Activated T-cell treated with anti-CD3 and anti-CD28 coated beads for 48 hours (primary cell): ENCODE results near the gene PPAT.
"Not testable (repeated sequence)": the region's sequence is repeated elsewhere in the genome, so short reads cannot be mapped to it uniquely, and the experiment has no call there.

Source experiments
- DNase-seq: peaks from one replicate; pipeline ENCODE4 v3.0.0-alpha.2; 2020; ENCODE audit warnings: low read depth

PPAT gene

DNA sequence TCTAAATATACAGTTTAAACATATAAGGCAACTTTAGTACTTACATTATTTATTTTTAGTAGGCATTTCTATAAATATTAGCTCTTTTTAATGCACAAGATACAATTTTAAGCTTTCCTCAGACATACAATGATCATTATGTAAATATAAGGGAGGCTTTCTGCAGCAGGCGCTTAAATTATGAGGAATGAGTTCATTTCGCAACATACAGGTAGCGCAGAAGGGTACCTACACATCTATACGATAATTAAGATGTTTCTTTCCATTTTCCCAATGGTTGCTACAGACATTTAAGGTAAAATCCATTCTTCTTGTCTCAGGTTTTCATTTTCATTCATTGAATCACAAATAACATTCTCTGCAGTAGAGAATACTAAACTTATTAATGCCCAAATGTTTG, 49.3 kb downstream of the PPAT start:
- DNase-seq = no peak

DNA sequence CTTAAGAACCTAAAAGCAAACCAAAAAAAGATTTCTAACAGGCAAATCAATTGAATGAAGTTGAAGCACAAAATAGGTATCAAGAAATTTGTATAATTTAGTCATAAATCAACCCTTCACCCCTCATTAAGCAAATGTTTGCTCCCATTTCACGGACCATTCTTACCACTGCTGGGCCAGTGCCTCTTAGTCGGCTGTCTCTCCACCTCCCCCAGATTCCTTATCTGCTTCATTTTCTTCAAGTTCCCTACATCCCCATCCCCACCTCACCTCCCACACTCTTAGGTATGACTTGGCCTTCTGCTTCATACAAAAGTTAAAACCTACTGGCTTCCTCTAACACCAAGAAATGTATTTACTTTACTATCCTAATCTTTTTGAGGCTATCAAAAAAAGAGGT, 60.0 kb downstream of the PPAT start:
- DNase-seq = no peak

DNA sequence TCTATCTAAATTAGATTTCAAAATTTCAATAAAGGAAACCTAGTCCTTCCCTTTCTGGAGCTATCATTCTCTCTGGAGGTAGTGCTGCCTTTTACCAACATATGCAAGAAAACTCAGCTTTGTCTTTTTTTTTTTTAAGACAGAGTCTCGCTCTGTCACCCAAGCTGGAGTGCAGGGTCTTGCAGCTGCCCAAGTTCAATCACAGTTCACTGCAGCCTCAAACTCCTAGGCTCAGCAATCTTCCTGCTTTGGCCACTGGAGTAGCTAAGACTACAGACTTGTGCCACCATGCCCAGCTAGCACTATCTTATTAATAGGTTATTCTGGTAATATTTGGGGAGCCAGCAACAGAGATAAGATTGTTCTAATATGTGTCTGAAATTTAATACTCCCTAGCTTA, 60.5 kb downstream of the PPAT start:
- DNase-seq = no peak

DNA sequence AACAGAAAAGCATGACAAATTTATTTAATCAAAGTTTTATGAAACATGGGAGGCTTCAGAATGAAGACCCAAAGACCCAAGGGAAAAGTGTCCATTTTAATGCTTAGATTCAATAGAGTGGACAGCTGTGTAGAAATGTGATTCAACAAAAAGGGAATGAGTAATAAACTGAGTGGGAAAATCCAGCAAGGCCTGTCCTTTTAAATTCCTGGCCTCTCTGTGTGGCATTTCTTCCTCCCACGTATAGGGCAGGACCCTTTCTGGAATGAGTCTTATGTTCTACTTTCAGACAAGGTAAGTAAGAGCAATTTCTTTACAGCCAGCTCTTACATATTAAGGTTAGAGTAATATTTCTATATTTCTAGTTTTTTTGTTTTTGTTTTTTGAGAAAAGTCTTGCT, 62.6 kb downstream of the PPAT start:
- DNase-seq = no peak

DNA sequence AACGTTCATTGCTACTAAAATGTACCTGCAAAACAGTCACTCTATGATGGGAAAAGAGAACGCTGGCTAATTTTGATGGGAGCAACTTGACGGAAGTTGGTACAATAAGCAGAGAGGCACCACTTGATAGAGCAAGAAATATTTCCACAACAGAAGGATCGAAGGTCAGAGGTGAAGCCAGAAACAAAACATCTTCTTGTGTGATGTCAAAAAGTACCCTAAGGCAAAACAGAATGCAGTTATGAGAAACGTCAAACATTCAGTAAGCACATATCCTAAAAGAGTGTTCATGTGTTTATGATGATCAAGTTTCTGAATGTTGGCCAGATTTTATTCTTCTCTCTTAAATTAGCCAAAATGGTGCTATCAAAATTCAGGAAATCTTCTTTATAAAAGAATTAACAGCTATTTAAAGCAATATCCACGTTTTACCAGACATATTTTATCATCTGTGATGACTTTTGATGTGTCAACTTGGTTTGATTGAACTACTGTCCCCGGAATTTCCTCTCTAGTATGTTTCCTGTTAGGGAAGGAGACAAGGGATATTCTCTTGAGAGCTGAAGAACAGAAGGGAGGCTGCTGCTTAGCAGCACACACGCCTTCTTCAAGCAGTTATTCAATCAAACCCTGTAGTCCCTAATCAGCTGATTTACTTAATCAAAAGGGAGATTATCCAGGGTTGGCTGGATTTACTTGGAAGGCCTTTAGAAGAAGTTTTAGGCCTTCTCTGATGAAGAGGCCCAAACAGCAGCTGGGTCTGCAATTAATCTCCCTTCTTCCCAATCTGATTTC, 63.8 kb downstream of the PPAT start:
- DNase-seq = no peak

DNA sequence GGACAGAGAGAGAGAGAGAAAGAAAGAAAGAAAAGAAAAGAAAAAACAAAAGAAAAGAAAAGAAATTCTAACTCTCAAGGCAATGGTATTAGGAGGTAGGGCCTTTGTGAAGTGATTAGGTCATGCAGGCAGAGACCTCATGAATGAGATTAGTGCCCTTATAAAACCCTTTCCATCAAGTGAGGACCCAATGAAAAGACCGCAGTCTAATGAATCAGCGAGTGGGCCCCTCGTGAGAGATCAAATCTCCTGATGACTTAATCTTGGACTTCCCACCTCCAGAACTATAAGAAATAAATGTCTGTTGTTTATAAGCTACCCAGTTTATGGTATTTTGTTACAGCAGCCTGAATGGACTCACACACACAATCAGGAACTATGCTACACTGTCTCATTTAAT, 65.0 kb downstream of the PPAT start:
- DNase-seq = no peak

DNA sequence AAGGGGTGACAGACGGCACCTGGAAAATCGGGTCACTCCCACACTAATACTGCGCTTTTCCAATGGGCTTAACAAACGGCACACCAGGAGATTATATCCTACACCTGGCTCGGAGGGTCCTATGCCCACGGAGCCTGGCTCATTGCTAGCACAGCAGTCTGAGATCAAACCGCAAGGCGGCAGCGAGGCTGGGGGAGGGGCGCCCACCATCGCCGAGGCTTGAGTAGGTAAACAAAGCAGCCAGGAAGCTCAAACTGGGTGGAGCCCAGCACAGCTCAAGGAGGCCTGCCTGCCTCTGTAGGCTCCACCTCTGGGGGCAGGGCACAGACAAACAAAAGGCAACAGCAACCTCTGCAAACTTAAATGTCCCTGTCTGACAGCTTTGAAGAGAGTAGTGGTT, 72.4 kb downstream of the PPAT start:
- DNase-seq = not testable (repeated sequence)

DNA sequence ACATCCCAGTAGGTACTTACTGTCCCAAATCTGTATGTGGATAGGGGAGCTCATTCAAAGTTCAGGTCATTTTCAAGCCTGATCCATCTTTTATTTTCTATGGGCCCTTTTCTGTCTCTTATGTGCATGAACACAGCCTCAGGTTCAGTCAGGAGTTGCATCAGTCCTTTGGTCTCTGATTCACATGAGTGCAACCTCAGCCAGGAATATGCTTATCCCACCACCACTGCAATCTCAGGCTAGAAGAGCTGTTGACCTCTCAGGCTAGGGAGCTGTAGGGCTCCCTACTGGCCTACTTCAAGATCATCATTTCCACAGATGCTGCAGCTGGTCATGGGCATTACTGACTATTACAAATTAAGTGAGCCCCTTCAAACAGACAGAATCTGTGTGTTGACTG, 75.3 kb downstream of the PPAT start:
- no peak for DNase-seq

DNA sequence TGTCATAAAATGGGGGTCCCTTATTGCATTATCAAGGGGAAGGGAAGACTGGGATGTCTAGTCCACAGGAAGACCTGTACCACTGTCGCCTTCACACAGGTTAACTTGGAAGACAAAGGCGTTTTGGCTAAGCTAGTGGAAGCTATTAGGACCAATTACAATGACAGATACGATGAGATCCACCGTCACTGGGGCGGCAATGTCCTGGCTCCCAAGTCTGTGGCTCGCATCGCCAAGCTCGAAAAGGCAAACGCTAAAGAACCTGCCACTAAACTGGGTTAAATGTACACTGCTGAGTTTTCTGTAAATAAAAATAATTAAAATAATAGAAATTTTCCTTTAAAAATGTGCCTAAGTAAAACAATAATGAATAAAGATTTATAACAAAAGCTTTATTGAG, 78.8 kb downstream of the PPAT start:
- DNase-seq = no peak

DNA sequence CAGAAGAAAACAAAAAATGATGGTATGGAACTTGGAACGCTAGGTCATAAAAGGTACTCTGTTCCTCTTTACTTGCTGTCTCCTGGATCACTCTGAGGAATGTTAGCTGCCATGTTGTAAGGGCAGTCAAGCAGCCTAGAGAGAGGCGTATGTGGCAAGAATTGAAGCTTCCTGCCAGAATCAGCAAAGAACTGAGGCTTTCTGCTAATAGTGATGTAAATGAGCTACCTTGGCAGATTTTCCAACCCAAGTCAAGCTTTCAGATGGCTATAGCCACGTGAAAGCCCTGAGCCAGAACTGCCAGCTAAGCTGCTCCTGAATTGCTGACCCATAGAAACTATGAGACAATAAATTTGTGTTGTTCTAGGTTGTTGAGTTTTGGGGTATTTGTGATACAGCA, 86.8 kb downstream of the PPAT start:
- DNase-seq = no peak

DNA sequence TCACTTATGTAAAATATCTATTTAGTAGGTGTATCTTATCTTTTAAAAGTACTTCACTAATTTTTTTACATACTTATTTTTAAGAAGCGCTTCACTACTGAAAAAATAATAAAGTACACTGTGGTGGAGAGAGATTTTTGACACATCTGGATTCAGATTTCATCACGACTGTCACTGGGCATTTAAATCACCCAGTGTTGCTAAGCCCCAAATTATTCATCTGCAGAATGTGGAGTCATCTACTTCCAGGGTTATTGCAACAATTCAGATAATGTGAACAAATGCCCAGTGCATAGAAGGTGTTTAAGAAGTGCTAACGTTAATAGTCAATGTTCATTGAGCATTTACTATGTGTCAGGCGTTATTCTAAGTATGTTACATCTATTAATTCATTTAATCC, 90.0 kb downstream of the PPAT start:
- no peak for DNase-seq
